Natural killer cell (primary cell): ENCODE results near the gene TRAPPC6A. TPM values are rescaled to one million over a fixed set of nuclear protein-coding genes. Genes with fewer than 3 reads are reported as not detected.

Source experiments
- ATAC-seq, 3 donors: fragments of 150-1000 bp in 2 of 3; fragments of 200-7000 bp in 1 of 3; cut with Tn5 transposase; 1 replicate in 1 of 3; 2 replicates in 2 of 3; pipeline ENCODE4 v1.10.0; 2021; ENCODE audit warnings: mild to moderate bottlenecking in 2 of 3, moderate library complexity in 2 of 3
- DNase-seq, 2 donors: peaks; one replicate each; pipeline versions ENCODE4 v3.0.0 to v3.0.0-alpha.2; 2013 to 2021; ENCODE audit warnings: mixed read lengths in 1 of 2
- H3K27ac ChIP-seq: one replicate; pipeline ENCODE4 v1.5.1; 2013; ENCODE audit warnings: mild to moderate bottlenecking, low read length
- H3K27me3 ChIP-seq: one replicate; pipeline ENCODE4 v1.6.1; 2013; ENCODE audit warnings: low read length; ENCODE audit not compliant: control insufficient read depth, insufficient read depth
- H3K36me3 ChIP-seq: one replicate; pipeline ENCODE4 v1.6.1; 2013; ENCODE audit warnings: low read length; ENCODE audit not compliant: control insufficient read depth, insufficient read depth
- H3K4me1 ChIP-seq: one replicate; pipeline ENCODE4 v1.6.1; 2013; ENCODE audit warnings: low read length; ENCODE audit not compliant: control insufficient read depth, insufficient read depth
- H3K4me3 ChIP-seq: one replicate; pipeline ENCODE4 v1.5.1; 2013; ENCODE audit warnings: low read length
- H3K9me3 ChIP-seq: one replicate; pipeline ENCODE4 v1.6.1; 2013; ENCODE audit warnings: low read length; ENCODE audit not compliant: control insufficient read depth, insufficient read depth
- H3K27ac Mint-ChIP-seq, 2 donors: one replicate each; pipeline ENCODE4 v1.8.0; 2022; ENCODE audit warnings: mild to moderate bottlenecking in 2 of 2, mixed read lengths in 2 of 2, moderate library complexity in 1 of 2
- H3K27me3 Mint-ChIP-seq, 2 donors: one replicate each; pipeline ENCODE4 v1.8.0; 2022; ENCODE audit warnings: low read depth in 2 of 2, mixed read lengths in 2 of 2
- H3K36me3 Mint-ChIP-seq: one replicate; pipeline ENCODE4 v1.8.0; 2022; ENCODE audit warnings: mixed read lengths
- H3K4me1 Mint-ChIP-seq, 2 donors: one replicate each; pipeline ENCODE4 v1.8.0; 2022; ENCODE audit warnings: mixed read lengths in 2 of 2
- H3K4me3 Mint-ChIP-seq: one replicate; pipeline ENCODE4 v1.8.0; 2022; ENCODE audit warnings: mild to moderate bottlenecking, moderate library complexity, mixed read lengths
- H3K9me3 Mint-ChIP-seq, 2 donors: one replicate each; pipeline ENCODE4 v1.8.0; 2022; ENCODE audit warnings: mixed read lengths in 2 of 2
- CTCF ChIP-seq: fragments of 200-600 bp; IDR thresholded peaks from one replicate; pipeline ENCODE4 v1.8.0; 2022; ENCODE audit warnings: antibody characterized with exemption
- WGBS: methylation state at CpG from one replicate; pipeline ENCODE4 v1.1.7; 2013; ENCODE audit warnings: missing lambda C conversion rate; ENCODE audit not compliant: insufficient coverage; 5-methylcytosine and 5-hydroxymethylcytosine counted together
- intact Hi-C: fragments of 100-400 bp; cut with micrococcal nuclease; formaldehyde crosslinking; loops from one replicate; pipeline ENCODE4 v1.14.2; 2022
- total RNA-seq, 4 donors: library from RNA; stranded (reverse); fragments of 120-200 nt in 1 of 4; gene quantifications; one replicate each; pipeline versions ENCODE4 v1.2.3 to v1.2.4, GENCODE V29; 2013 to 2022

The TRAPPC6A gene
- total RNA-seq, 3 donors from 2014 or later (not counting 1 experiment from before 2014, with no cell fraction given), result 38.0 to 47.0 (median 45.2) TPM

- H3K27me3 ChIP-seq, result no peaks in the 10 kb centered on the region
- peak overlapping the region; percentile 82 to 90 for H3K27ac Mint-ChIP-seq
- H3K4me1 Mint-ChIP-seq, result peaks cover 36 to 54% of the 10 kb centered on the region in 2 donors
These were observed 59.9 kb downstream of the TRAPPC6A start for GRCh38 chr19:45118106-45118505.

GRCh38 chr19:45117671-45118070 lies 60.4 kb downstream of the TRAPPC6A start:
- H3K27ac ChIP-seq, result no peak overlapping the region
- H3K27ac Mint-ChIP-seq, result peak overlapping the region; percentile 82 to 90
- WGBS, result 81% methylated on average over 11 of the region's 12 CpGs
- peaks cover 36 to 52% of the 10 kb centered on the region in 2 donors for H3K4me1 Mint-ChIP-seq
- no peaks in the 10 kb centered on the region for H3K36me3 ChIP-seq
- no peaks in the 10 kb centered on the region for H3K27me3 ChIP-seq
- no peaks in the 10 kb centered on the region for H3K9me3 Mint-ChIP-seq
- H3K36me3 Mint-ChIP-seq, result no peaks in the 10 kb centered on the region
- no peak for ATAC-seq
- intact Hi-C loops, result no loop called here
- H3K4me3 Mint-ChIP-seq, result peak overlapping the region; percentile 53
- peaks cover 54% of the 10 kb centered on the region for H3K4me1 ChIP-seq
- no peak for TF ChIP-seq CTCF
- H3K27me3 Mint-ChIP-seq, result no peaks in the 10 kb centered on the region
- H3K4me3 ChIP-seq, result no peak overlapping the region
- H3K9me3 ChIP-seq, result no peaks in the 10 kb centered on the region
- no peak for DNase-seq

More at GRCh38 chr19:45118106-45118505, 59.9 kb downstream of the TRAPPC6A start:
- H3K9me3 Mint-ChIP-seq, result no peaks in the 10 kb centered on the region
- Histone ChIP-seq H3K27ac (peak overlapping the region; percentile 48), H3K4me1 (peaks cover 54% of the 10 kb centered on the region), H3K36me3 (no peaks in the 10 kb centered on the region), H3K9me3 (no peaks in the 10 kb centered on the region), H3K4me3 (no peak overlapping the region)
- no peaks in the 10 kb centered on the region for H3K36me3 Mint-ChIP-seq
- WGBS, result 68% methylated on average over 5 of the region's 5 CpGs
- no peaks in the 10 kb centered on the region for H3K27me3 Mint-ChIP-seq
- intact Hi-C loops, result no loop called here
- DNase-seq (no peak), ATAC-seq (no peak)
- TF ChIP-seq CTCF, result no peak
- peak overlapping the region; percentile 53 for H3K4me3 Mint-ChIP-seq

- no peaks in the 10 kb centered on the region for H3K9me3 ChIP-seq
- H3K27me3 ChIP-seq, result no peaks in the 10 kb centered on the region
- intact Hi-C loops, result no loop called here
- Mint-ChIP-seq H3K9me3 (no peaks in the 10 kb centered on the region), H3K4me3 (no peak overlapping the region), H3K27me3 (no peaks in the 10 kb centered on the region), H3K4me1 (peaks cover 32 to 50% of the 10 kb centered on the region in 2 donors), H3K27ac (peak overlapping the region in 1 of 2 donors; percentile 59), H3K36me3 (no peaks in the 10 kb centered on the region)
- 8% methylated on average over 16 of the region's 16 CpGs for WGBS
- no peak overlapping the region for H3K4me3 ChIP-seq
- peak in 2 of 3 donors; percentile 50 to 60 for ATAC-seq
- peak in 1 of 2 donors; percentile 50 for DNase-seq
- H3K4me1 ChIP-seq, result peaks cover 53% of the 10 kb centered on the region
- no peak for TF ChIP-seq CTCF
- no peak overlapping the region for H3K27ac ChIP-seq
- H3K36me3 ChIP-seq, result no peaks in the 10 kb centered on the region
These were observed 60.9 kb downstream of the TRAPPC6A start for GRCh38 chr19:45117167-45117594.
